Calu3 (cell line): ENCODE data around the gene CRHR2. TPM values are rescaled to one million over a fixed set of nuclear protein-coding genes. Genes with fewer than 3 reads are reported as not detected.

Experiments used
- BruUV-seq: library from RNA; stranded (reverse); fragments of 400-500 nt; replicated peaks from 2 replicates; lab custom pipeline; 2021; lab: Mats Ljungman, UMichigan
- CTCF ChIA-PET: fragments of 300-600 bp; sonication (Branson Sonifier 250); formaldehyde crosslinking; loops from one replicate; lab custom pipeline; 2022; ENCODE audit warnings: antibody characterized with exemption; lab: Charles Lee
- DNase-seq: peaks from one replicate; pipeline ENCODE4 v3.0.0; 2022
- H3K27ac Mint-ChIP-seq: one replicate; pipeline ENCODE4 v1.8.0; 2022; ENCODE audit warnings: mixed read lengths; ENCODE audit not compliant: unreplicated experiment
- H3K27me3 Mint-ChIP-seq: one replicate; pipeline ENCODE4 v1.8.0; 2022; ENCODE audit warnings: mixed read lengths; ENCODE audit not compliant: unreplicated experiment
- H3K36me3 Mint-ChIP-seq: one replicate; pipeline ENCODE4 v1.8.0; 2022; ENCODE audit warnings: mild to moderate bottlenecking, moderate library complexity, mixed read lengths; ENCODE audit not compliant: insufficient read depth, unreplicated experiment
- H3K4me1 Mint-ChIP-seq: one replicate; pipeline ENCODE4 v1.8.0; 2022; ENCODE audit warnings: mild to moderate bottlenecking, low read depth, mixed read lengths; ENCODE audit not compliant: unreplicated experiment
- H3K4me3 Mint-ChIP-seq: one replicate; pipeline ENCODE4 v1.8.0; 2022; ENCODE audit warnings: mild to moderate bottlenecking, low read depth, moderate library complexity, mixed read lengths; ENCODE audit not compliant: unreplicated experiment
- H3K9me3 Mint-ChIP-seq: one replicate; pipeline ENCODE4 v1.8.0; 2022; ENCODE audit warnings: low read depth, mixed read lengths; ENCODE audit not compliant: unreplicated experiment
- CTCF ChIP-seq: fragments of 200-600 bp; IDR thresholded peaks from one replicate; pipeline ENCODE4 v1.8.0; 2022; ENCODE audit warnings: antibody characterized with exemption; ENCODE audit not compliant: unreplicated experiment
- intact Hi-C: fragments of 100-400 bp; cut with micrococcal nuclease; formaldehyde crosslinking; loops from one replicate; pipeline ENCODE4 v1.10.0; 2022; ENCODE audit not compliant: unreplicated experiment
- total RNA-seq: library from RNA; stranded (reverse); gene quantifications from 2 replicates; pipeline ENCODE4 v1.2.3, GENCODE V29; 2022

Gene CRHR2
- total RNA-seq, 1 experiment from 2014 or later: not detected

- DNase-seq: no peak
- Mint-ChIP-seq H3K27ac (no peak overlapping the region), H3K36me3 (peaks cover 79% of the 10 kb centered on the region), H3K9me3 (no peaks in the 10 kb centered on the region), H3K4me3 (no peak overlapping the region), H3K27me3 (no peaks in the 10 kb centered on the region), H3K4me1 (no peaks in the 10 kb centered on the region)
- no TSS peak for BruUV-seq
- no peak for TF ChIP-seq CTCF
- CTCF ChIA-PET: no interaction called here
- intact Hi-C loops: no loop called here
These were observed 49.0 kb downstream of the CRHR2 start for GRCh38 chr7:30633223-30633622.

GRCh38 chr7:30630986-30631385, 51.3 kb downstream of the CRHR2 start:
- no peaks in the 10 kb centered on the region for H3K27me3 Mint-ChIP-seq
- BruUV-seq: no TSS peak
- peaks cover 100% of the 10 kb centered on the region for H3K36me3 Mint-ChIP-seq
- H3K9me3 Mint-ChIP-seq: no peaks in the 10 kb centered on the region
- no peak for TF ChIP-seq CTCF
- H3K27ac Mint-ChIP-seq: no peak overlapping the region
- DNase-seq: no peak
- intact Hi-C loops: no loop called here
- no peak overlapping the region for H3K4me3 Mint-ChIP-seq
- H3K4me1 Mint-ChIP-seq: no peaks in the 10 kb centered on the region
- CTCF ChIA-PET: no interaction called here

GRCh38 chr7:30627026-30627425, 55.2 kb downstream of the CRHR2 start:
- Mint-ChIP-seq H3K36me3 (peaks cover 100% of the 10 kb centered on the region), H3K4me1 (no peaks in the 10 kb centered on the region), H3K4me3 (no peak overlapping the region), H3K27me3 (no peaks in the 10 kb centered on the region), H3K27ac (no peak overlapping the region), H3K9me3 (no peaks in the 10 kb centered on the region)
- intact Hi-C loops: no loop called here
- no peak for TF ChIP-seq CTCF
- BruUV-seq: no TSS peak
- no peak for DNase-seq
- CTCF ChIA-PET: no interaction called here

- Mint-ChIP-seq H3K9me3 (no peaks in the 10 kb centered on the region), H3K27ac (no peak overlapping the region), H3K4me3 (no peak overlapping the region), H3K27me3 (no peaks in the 10 kb centered on the region), H3K36me3 (peaks cover 99% of the 10 kb centered on the region), H3K4me1 (no peaks in the 10 kb centered on the region)
- intact Hi-C loops: no loop called here
- no peak for DNase-seq
- no TSS peak for BruUV-seq
- no peak for TF ChIP-seq CTCF
- CTCF ChIA-PET: interaction anchor here (0.9 kb wide), 1 partner anchor 114 kb away, joined by 3 read pairs; no protein-coding TSS in a partner anchor
These were observed 57.0 kb downstream of the CRHR2 start for GRCh38 chr7:30625283-30625682.
